NCI-H146 treated with DMSO at 0.1 percent for 48 hours (cell line): ENCODE data around the gene PIGX.

Source experiments
- DNase-seq: peaks from one replicate; lab custom pipeline; 2025; ENCODE audit not compliant: unreplicated experiment; lab: John Stamatoyannopoulos, UW

PIGX gene

GRCh38 chr3:196711838-196712513 lies at the start of gene PIGX, which contains the start of gene CEP19:
Gene PIGX (plus strand): TSS chr3:196712377.
Gene CEP19 (minus strand): TSS chr3:196712250. CDS start chr3:196708657, 3,593 bp downstream.
- DNase-seq, result peak; percentile 72

- no peak for DNase-seq
These were observed 49.2 kb upstream of the PIGX start for GRCh38 chr3:196662711-196663571.

- DNase-seq, result peak; percentile 92
These were observed 45.9 kb upstream of the PIGX start for GRCh38 chr3:196666001-196666867.

GRCh38 chr3:196667056-196667825 lies 44.9 kb upstream of the PIGX start:
- no peak for DNase-seq

GRCh38 chr3:196670339-196670738 lies 41.8 kb upstream of the PIGX start:
- no peak for DNase-seq

- no peak for DNase-seq
These were observed 38.5 kb upstream of the PIGX start for GRCh38 chr3:196673632-196674031.

- no peak for DNase-seq
These were observed 34.8 kb upstream of the PIGX start for GRCh38 chr3:196677353-196677752.

- no peak for DNase-seq
These were observed 34.2 kb upstream of the PIGX start for GRCh38 chr3:196677931-196678330.

GRCh38 chr3:196684548-196685407 lies 27.4 kb upstream of the PIGX start:
- peak; percentile 66 for DNase-seq

GRCh38 chr3:196686436-196686835 lies 25.7 kb upstream of the PIGX start:
- no peak for DNase-seq

- DNase-seq, result no peak
These were observed 23.8 kb upstream of the PIGX start for GRCh38 chr3:196688349-196688748.

GRCh38 chr3:196689941-196690660 lies 22.1 kb upstream of the PIGX start:
- no peak for DNase-seq

- DNase-seq, result no peak
These were observed 20.8 kb upstream of the PIGX start for GRCh38 chr3:196691386-196691785.

- no peak for DNase-seq
These were observed 18.0 kb upstream of the PIGX start for GRCh38 chr3:196694202-196694638.

- no peak for DNase-seq
These were observed 17.0 kb upstream of the PIGX start for GRCh38 chr3:196694941-196695848.

- no peak for DNase-seq
These were observed 16.3 kb upstream of the PIGX start for GRCh38 chr3:196695849-196696226.

GRCh38 chr3:196697270-196697669 lies 14.9 kb upstream of the PIGX start:
- DNase-seq, result no peak

GRCh38 chr3:196699749-196700148 lies 12.4 kb upstream of the PIGX start:
- DNase-seq, result no peak
